H9 (cell line): ENCODE results near the gene ADGRL2. TPM values are rescaled to one million over a fixed set of nuclear protein-coding genes. Genes with fewer than 3 reads are reported as not detected.

Source experiments
- DNase-seq: peaks from one replicate; pipeline ENCODE4 v3.0.0-alpha.2; 2017
- H2AFZ ChIP-seq: one replicate; pipeline ENCODE4 v1.6.1; 2013; ENCODE audit warnings: mild to moderate bottlenecking, low read length, control low read depth, moderate library complexity
- H2AK5ac ChIP-seq: 2 replicates; pipeline ENCODE4 v1.6.1; 2013; ENCODE audit warnings: low read length, control low read depth, mixed read lengths; ENCODE audit not compliant: insufficient read length
- H2BK120ac ChIP-seq: one replicate; pipeline ENCODE4 v1.6.1; 2013; ENCODE audit warnings: low read depth, mild to moderate bottlenecking, low read length, control low read depth, inconsistent platforms; ENCODE audit not compliant: poor library complexity, severe bottlenecking
- H2BK12ac ChIP-seq: 2 replicates; pipeline ENCODE4 v1.6.1; 2013; ENCODE audit warnings: low read length, control low read depth, mixed read lengths, low read depth; ENCODE audit not compliant: insufficient read length
- H2BK15ac ChIP-seq: 2 replicates; pipeline ENCODE4 v1.6.1; 2013; ENCODE audit warnings: low read depth, low read length, control low read depth
- H2BK20ac ChIP-seq: one replicate; pipeline ENCODE4 v1.6.1; 2013; ENCODE audit warnings: low read depth, mild to moderate bottlenecking, low read length, control low read depth, inconsistent platforms; ENCODE audit not compliant: poor library complexity, severe bottlenecking
- H2BK5ac ChIP-seq: 2 replicates; pipeline ENCODE4 v1.6.1; 2013; ENCODE audit warnings: low read length, control low read depth, mixed read lengths; ENCODE audit not compliant: insufficient read length
- H3K14ac ChIP-seq: 2 replicates; pipeline ENCODE4 v1.6.1; 2013; ENCODE audit warnings: low read length, control low read depth; ENCODE audit not compliant: insufficient read depth
- H3K18ac ChIP-seq: 2 replicates; pipeline ENCODE4 v1.6.1; 2013; ENCODE audit warnings: low read depth, mild to moderate bottlenecking, mixed read lengths, low read length, control low read depth; ENCODE audit not compliant: insufficient read length
- H3K23ac ChIP-seq: 2 replicates; pipeline ENCODE4 v1.6.1; 2013; ENCODE audit warnings: low read length, control low read depth, mixed read lengths, low read depth; ENCODE audit not compliant: insufficient read length
- H3K23me2 ChIP-seq: 2 replicates; pipeline ENCODE4 v1.6.1; 2013; ENCODE audit warnings: low read depth, mild to moderate bottlenecking, mixed read lengths, low read length, control low read depth; ENCODE audit not compliant: insufficient read length, poor library complexity, severe bottlenecking
- H3K27ac ChIP-seq: 2 replicates; pipeline ENCODE4 v1.5.1; 2013; ENCODE audit warnings: low read length, control low read depth, mixed read lengths, low read depth; ENCODE audit not compliant: insufficient read length
- H3K27me3 ChIP-seq: 2 replicates; pipeline ENCODE4 v1.6.1; 2013; ENCODE audit warnings: low read length, control low read depth, inconsistent platforms; ENCODE audit not compliant: insufficient read depth
- H3K4ac ChIP-seq: 2 replicates; pipeline ENCODE4 v1.6.1; 2013; ENCODE audit warnings: low read depth, mild to moderate bottlenecking, control low read depth, inconsistent platforms, low read length, moderate library complexity
- H3K4me1 ChIP-seq: 2 replicates; pipeline ENCODE4 v1.6.1; 2013; ENCODE audit warnings: low read length, control low read depth, inconsistent platforms; ENCODE audit not compliant: insufficient read depth
- H3K4me2 ChIP-seq: 2 replicates; pipeline ENCODE4 v1.6.1; 2013; ENCODE audit warnings: low read length, control low read depth, mixed read lengths; ENCODE audit not compliant: insufficient read length, insufficient read depth
- H3K56ac ChIP-seq: 2 replicates; pipeline ENCODE4 v1.6.1; 2013; ENCODE audit warnings: low read depth, mild to moderate bottlenecking, mixed read lengths, low read length, control low read depth; ENCODE audit not compliant: insufficient read length
- H3K79me1 ChIP-seq: 2 replicates; pipeline ENCODE4 v1.6.1; 2013; ENCODE audit warnings: low read depth, mild to moderate bottlenecking, moderate library complexity, low read length, control low read depth, inconsistent platforms; ENCODE audit not compliant: insufficient read depth, poor library complexity, severe bottlenecking
- H3K79me2 ChIP-seq: 2 replicates; pipeline ENCODE4 v1.6.1; 2013; ENCODE audit warnings: low read length, control low read depth, inconsistent platforms; ENCODE audit not compliant: insufficient read depth
- H3K9ac ChIP-seq: 2 replicates; pipeline ENCODE4 v1.6.1; 2013; ENCODE audit warnings: low read length, control low read depth, mixed read lengths; ENCODE audit not compliant: insufficient read length; ENCODE audit errors: extremely low read depth
- H3K9me3 ChIP-seq: one replicate; pipeline ENCODE4 v1.6.1; 2013; ENCODE audit warnings: low read depth, low read length, inconsistent platforms; ENCODE audit not compliant: control insufficient read depth
- H3T11ph ChIP-seq: one replicate; pipeline ENCODE4 v1.6.1; 2013; ENCODE audit warnings: mild to moderate bottlenecking, low read length, control low read depth, inconsistent platforms
- H4K20me1 ChIP-seq: one replicate; pipeline ENCODE4 v1.6.1; 2013; ENCODE audit not compliant: control insufficient read depth, insufficient read length, insufficient read depth
- H4K5ac ChIP-seq: 2 replicates; pipeline ENCODE4 v1.6.1; 2013; ENCODE audit warnings: low read depth, mild to moderate bottlenecking, mixed read lengths, low read length, control low read depth; ENCODE audit not compliant: insufficient read length
- H4K8ac ChIP-seq: replicated peaks from 2 replicates; pipeline ENCODE4 v1.6.1; 2013; ENCODE audit warnings: low read length, control low read depth, mixed read lengths, low read depth; ENCODE audit not compliant: insufficient read length
- H4K91ac ChIP-seq: 2 replicates; pipeline ENCODE4 v1.6.1; 2013; ENCODE audit warnings: low read depth, mild to moderate bottlenecking, moderate library complexity, mixed read lengths, low read length, control low read depth; ENCODE audit not compliant: insufficient read length
- H3K27ac Mint-ChIP-seq, 3 experiments: 2 replicates in 2 of 3; 3 replicates in 1 of 3; pipeline ENCODE4 v1.8.0; 2020 to 2021; ENCODE audit warnings: mixed read lengths in 3 of 3, mild to moderate bottlenecking in 1 of 3, moderate library complexity in 1 of 3
- H3K27me3 Mint-ChIP-seq: 2 replicates; pipeline ENCODE4 v1.8.0; 2021; ENCODE audit warnings: low read depth, mild to moderate bottlenecking, moderate library complexity, mixed read lengths
- H3K36me3 Mint-ChIP-seq, 3 experiments: 2 replicates in 2 of 3; 3 replicates in 1 of 3; pipeline ENCODE4 v1.8.0; 2020 to 2021; ENCODE audit warnings: low read depth in 3 of 3, mixed read lengths in 3 of 3; ENCODE audit not compliant: insufficient read depth in 1 of 3
- H3K4me1 Mint-ChIP-seq, 2 experiments: 2 replicates each; pipeline ENCODE4 v1.8.0; 2020; ENCODE audit warnings: mixed read lengths in 2 of 2
- H3K4me3 Mint-ChIP-seq, 2 experiments: 2 replicates in 1 of 2; 3 replicates in 1 of 2; pipeline ENCODE4 v1.8.0; 2020 to 2021; ENCODE audit warnings: mild to moderate bottlenecking in 2 of 2, mixed read lengths in 2 of 2, moderate library complexity in 1 of 2
- H3K9me3 Mint-ChIP-seq, 2 experiments: 2 replicates in 1 of 2; 3 replicates in 1 of 2; pipeline ENCODE4 v1.8.0; 2020; ENCODE audit warnings: mild to moderate bottlenecking in 2 of 2, mixed read lengths in 2 of 2, moderate library complexity in 1 of 2
- WGBS: extraction: QIAGEN DNeasy Blood & Tissue Kit; methylation state at CpG from one replicate; pipeline ENCODE4 v1.1.7; 2013; ENCODE audit warnings: missing lambda C conversion rate, low lambda C conversion rate, mixed read lengths; ENCODE audit not compliant: insufficient read length; ENCODE audit errors: extremely low coverage; 5-methylcytosine and 5-hydroxymethylcytosine counted together
- total RNA-seq: library from RNA; stranded (reverse); gene quantifications from 2 replicates; pipeline ENCODE4 v1.2.1, GENCODE V29; 2021
- TF ChIP-seq, protein P1 (sequence below): fragments of 200-600 bp; sonication (generic); conservative IDR thresholded peaks from 3 replicates; pipeline ENCODE4 v1.8.0; 2021; ENCODE audit warnings: antibody characterized with exemption, mild to moderate bottlenecking

ADGRL2 gene
- total RNA-seq, 1 experiment from 2014 or later, result 119 TPM

DNA sequence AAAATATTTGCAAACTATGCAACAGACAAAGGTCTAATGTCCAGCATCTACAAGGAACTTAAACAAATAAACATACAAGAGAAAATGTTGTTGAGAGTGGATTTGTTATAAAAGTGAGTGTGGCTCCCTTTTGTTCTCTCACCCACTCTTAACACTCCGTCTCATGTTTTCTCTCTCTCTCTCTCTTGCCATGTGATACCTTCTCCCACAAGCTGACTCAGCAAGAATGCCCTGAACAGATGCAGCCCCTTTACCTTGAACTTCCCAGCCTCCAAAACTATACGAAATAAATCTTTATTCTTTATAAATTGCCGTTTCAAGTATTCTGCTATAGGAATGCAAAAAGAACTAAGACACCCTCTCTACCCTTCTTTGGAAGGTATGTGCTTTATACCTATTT is 234.1 kb downstream of the ADGRL2 start:
- Histone ChIP-seq H2BK15ac (no peak overlapping the region), H3K23ac (no peak overlapping the region), H3K27me3 (no peaks in the 10 kb centered on the region), H3K79me2 (no peaks in the 10 kb centered on the region), H3K4me2 (no peak overlapping the region), H2BK5ac (no peak overlapping the region), H4K20me1 (no peaks in the 10 kb centered on the region), H2BK20ac (no peak overlapping the region), H2AK5ac (no peak overlapping the region), H3K27ac (no peak overlapping the region), H4K8ac (no peak overlapping the region), H3K23me2 (no peaks in the 10 kb centered on the region), H2BK120ac (no peak overlapping the region), H3K18ac (no peak overlapping the region), H3K14ac (no peak overlapping the region), H3K4ac (no peak overlapping the region), H3K79me1 (no peaks in the 10 kb centered on the region), H3T11ph (no peak overlapping the region), H4K91ac (no peak overlapping the region), H4K5ac (no peak overlapping the region), H2BK12ac (no peak overlapping the region), H3K9ac (no peak overlapping the region), H3K9me3 (no peaks in the 10 kb centered on the region), H3K56ac (no peak overlapping the region), H3K4me1 (no peaks in the 10 kb centered on the region), H2AFZ (no peak overlapping the region)
- no peak overlapping the region for H3K27ac Mint-ChIP-seq
- no peak overlapping the region for H3K4me3 Mint-ChIP-seq
- H3K9me3 Mint-ChIP-seq, result peaks cover 0 to 6% of the 10 kb centered on the region in 2 experiments; a peak in 1 of 5 replicates
- H3K27me3 Mint-ChIP-seq, result no peaks in the 10 kb centered on the region
- H3K4me1 Mint-ChIP-seq, result peaks cover 2 to 3% of the 10 kb centered on the region in 2 experiments; a peak in 1 of 4 replicates
- TF ChIP-seq, protein P1, sequence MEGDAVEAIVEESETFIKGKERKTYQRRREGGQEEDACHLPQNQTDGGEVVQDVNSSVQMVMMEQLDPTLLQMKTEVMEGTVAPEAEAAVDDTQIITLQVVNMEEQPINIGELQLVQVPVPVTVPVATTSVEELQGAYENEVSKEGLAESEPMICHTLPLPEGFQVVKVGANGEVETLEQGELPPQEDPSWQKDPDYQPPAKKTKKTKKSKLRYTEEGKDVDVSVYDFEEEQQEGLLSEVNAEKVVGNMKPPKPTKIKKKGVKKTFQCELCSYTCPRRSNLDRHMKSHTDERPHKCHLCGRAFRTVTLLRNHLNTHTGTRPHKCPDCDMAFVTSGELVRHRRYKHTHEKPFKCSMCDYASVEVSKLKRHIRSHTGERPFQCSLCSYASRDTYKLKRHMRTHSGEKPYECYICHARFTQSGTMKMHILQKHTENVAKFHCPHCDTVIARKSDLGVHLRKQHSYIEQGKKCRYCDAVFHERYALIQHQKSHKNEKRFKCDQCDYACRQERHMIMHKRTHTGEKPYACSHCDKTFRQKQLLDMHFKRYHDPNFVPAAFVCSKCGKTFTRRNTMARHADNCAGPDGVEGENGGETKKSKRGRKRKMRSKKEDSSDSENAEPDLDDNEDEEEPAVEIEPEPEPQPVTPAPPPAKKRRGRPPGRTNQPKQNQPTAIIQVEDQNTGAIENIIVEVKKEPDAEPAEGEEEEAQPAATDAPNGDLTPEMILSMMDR, result no peak
- no peak for DNase-seq
- no CpG with 5 or more reads among the region's 3 CpGs for WGBS
- H3K36me3 Mint-ChIP-seq, result peaks cover 0 to 7% (median 0%) of the 10 kb centered on the region in 3 experiments; a peak in 2 of 7 replicates
